Erythroblast (primary cell): ENCODE data around the gene ARL15.

ENCODE experiments used
- GATA1 ChIP-seq: IDR thresholded peaks from 2 replicates; pipeline ENCODE4 v1.6.1; 2011; ENCODE audit warnings: low read depth, mild to moderate bottlenecking, control low read depth, low read length, moderate library complexity
- POLR2A ChIP-seq: IDR thresholded peaks from 2 replicates; pipeline ENCODE4 v1.6.1; 2011; ENCODE audit warnings: mild to moderate bottlenecking, low read length

GRCh38 chr5:54294097-54294667 is 16.2 kb downstream of the ARL15 start:
- TF ChIP-seq POLR2A (no peak), GATA1 (no peak)
